ENCODE data around the gene INSRR. TPM values are rescaled to one million over a fixed set of nuclear protein-coding genes. Genes with fewer than 3 reads are reported as not detected.

Gene INSRR
- total RNA-seq, 1 experiment from 2014 or later = not detected

- no peaks in the 10 kb centered on the region for H4K20me1 ChIP-seq (ENCODE audit: insufficient read depth, low read depth, low read length)
- no peaks in the 10 kb centered on the region for H3K79me2 ChIP-seq (ENCODE audit: low read length)
- H3K27ac ChIP-seq (ENCODE audit: low read length) = no peak overlapping the region
- H3K9me2 ChIP-seq (replicated peaks; ENCODE audit: insufficient read depth, low read length) = no peaks in the 10 kb centered on the region
- no peaks in the 10 kb centered on the region for H3K4me1 ChIP-seq (ENCODE audit: low read length)
- H3K4me2 ChIP-seq (ENCODE audit: low read depth, low read length, poor library complexity, severe bottlenecking) = no peak overlapping the region
- H3K27me3 ChIP-seq (ENCODE audit: low read length) = no peaks in the 10 kb centered on the region
- H2AFZ ChIP-seq (ENCODE audit: low read length) = no peak overlapping the region
- H3K9me3 ChIP-seq (ENCODE audit: low read length) = no peaks in the 10 kb centered on the region
- no peak for DNase-seq
- H3K4me3 ChIP-seq (ENCODE audit: low read length) = no peak overlapping the region
- no peak overlapping the region for H3K9ac ChIP-seq (ENCODE audit: low read length)
- H3K36me3 ChIP-seq (ENCODE audit: insufficient read depth, low read length) = no peaks in the 10 kb centered on the region
These were observed 1.4 kb downstream of the INSRR start for GRCh38 chr1:156857532-156857931.

- Histone ChIP-seq H3K27me3 (ENCODE audit: low read length) (no peaks in the 10 kb centered on the region), H3K4me3 (ENCODE audit: low read length) (no peak overlapping the region), H3K27ac (ENCODE audit: low read length) (no peak overlapping the region), H3K9me3 (ENCODE audit: low read length) (no peaks in the 10 kb centered on the region), H4K20me1 (ENCODE audit: insufficient read depth, low read depth, low read length) (no peaks in the 10 kb centered on the region), H3K4me2 (ENCODE audit: low read depth, low read length, poor library complexity, severe bottlenecking) (no peak overlapping the region), H3K9ac (ENCODE audit: low read length) (no peak overlapping the region), H3K36me3 (ENCODE audit: insufficient read depth, low read length) (no peaks in the 10 kb centered on the region), H2AFZ (ENCODE audit: low read length) (no peak overlapping the region), H3K79me2 (ENCODE audit: low read length) (no peaks in the 10 kb centered on the region), H3K9me2 (replicated peaks; ENCODE audit: insufficient read depth, low read length) (no peaks in the 10 kb centered on the region), H3K4me1 (ENCODE audit: low read length) (no peaks in the 10 kb centered on the region)
- no peak for DNase-seq
These were observed 2.6 kb downstream of the INSRR start for GRCh38 chr1:156856282-156856785.

GRCh38 chr1:156854634-156855033 lies 4.3 kb downstream of the INSRR start:
- H3K79me2 ChIP-seq (ENCODE audit: low read length) = no peaks in the 10 kb centered on the region
- no peaks in the 10 kb centered on the region for H3K9me3 ChIP-seq (ENCODE audit: low read length)
- no peaks in the 10 kb centered on the region for H3K27me3 ChIP-seq (ENCODE audit: low read length)
- H3K27ac ChIP-seq (ENCODE audit: low read length) = no peak overlapping the region
- H3K36me3 ChIP-seq (ENCODE audit: insufficient read depth, low read length) = no peaks in the 10 kb centered on the region
- no peaks in the 10 kb centered on the region for H3K4me1 ChIP-seq (ENCODE audit: low read length)
- no peak overlapping the region for H3K4me2 ChIP-seq (ENCODE audit: low read depth, low read length, poor library complexity, severe bottlenecking)
- no peak for DNase-seq
- no peaks in the 10 kb centered on the region for H4K20me1 ChIP-seq (ENCODE audit: insufficient read depth, low read depth, low read length)
- no peaks in the 10 kb centered on the region for H3K9me2 ChIP-seq (replicated peaks; ENCODE audit: insufficient read depth, low read length)
- H2AFZ ChIP-seq (ENCODE audit: low read length) = no peak overlapping the region
- H3K9ac ChIP-seq (ENCODE audit: low read length) = no peak overlapping the region
- no peak overlapping the region for H3K4me3 ChIP-seq (ENCODE audit: low read length)

DNA sequence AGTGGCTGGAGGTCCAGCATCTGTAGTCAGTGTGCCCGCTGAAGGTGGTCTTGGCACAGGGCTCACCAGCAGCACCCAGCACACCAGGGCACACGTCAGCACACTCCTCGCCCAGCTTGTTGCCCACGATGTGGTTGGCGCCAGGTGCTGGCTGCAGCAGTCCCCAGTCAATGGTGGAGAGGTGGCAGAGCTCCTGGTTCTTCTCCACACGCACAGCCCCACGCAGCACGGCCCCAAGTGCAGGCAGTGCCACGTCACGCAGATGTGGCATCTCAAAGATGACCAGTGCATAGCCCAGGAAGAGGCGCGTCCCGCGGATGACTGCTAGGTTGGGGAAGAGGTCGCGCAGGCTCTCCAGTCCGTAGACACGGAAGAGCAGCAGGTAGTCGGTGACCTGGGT lies 5.2 kb downstream of the INSRR start:
- no peak overlapping the region for H3K27ac ChIP-seq (ENCODE audit: low read length)
- no peak overlapping the region for H3K4me2 ChIP-seq (ENCODE audit: low read depth, low read length, poor library complexity, severe bottlenecking)
- H3K9me3 ChIP-seq (ENCODE audit: low read length) = no peaks in the 10 kb centered on the region
- no peaks in the 10 kb centered on the region for H3K79me2 ChIP-seq (ENCODE audit: low read length)
- no peak overlapping the region for H3K4me3 ChIP-seq (ENCODE audit: low read length)
- H3K9me2 ChIP-seq (replicated peaks; ENCODE audit: insufficient read depth, low read length) = no peaks in the 10 kb centered on the region
- H3K9ac ChIP-seq (ENCODE audit: low read length) = no peak overlapping the region
- H3K27me3 ChIP-seq (ENCODE audit: low read length) = no peaks in the 10 kb centered on the region
- no peak for DNase-seq
- no peaks in the 10 kb centered on the region for H4K20me1 ChIP-seq (ENCODE audit: insufficient read depth, low read depth, low read length)
- H3K36me3 ChIP-seq (ENCODE audit: insufficient read depth, low read length) = no peaks in the 10 kb centered on the region
- no peak overlapping the region for H2AFZ ChIP-seq (ENCODE audit: low read length)
- H3K4me1 ChIP-seq (ENCODE audit: low read length) = no peaks in the 10 kb centered on the region

- H3K9ac ChIP-seq (ENCODE audit: low read length) = no peak overlapping the region
- no peaks in the 10 kb centered on the region for H3K4me1 ChIP-seq (ENCODE audit: low read length)
- H3K4me2 ChIP-seq (ENCODE audit: low read depth, low read length, poor library complexity, severe bottlenecking) = no peak overlapping the region
- no peaks in the 10 kb centered on the region for H3K27me3 ChIP-seq (ENCODE audit: low read length)
- no peak for DNase-seq
- H3K79me2 ChIP-seq (ENCODE audit: low read length) = no peaks in the 10 kb centered on the region
- no peaks in the 10 kb centered on the region for H3K9me2 ChIP-seq (replicated peaks; ENCODE audit: insufficient read depth, low read length)
- H3K9me3 ChIP-seq (ENCODE audit: low read length) = no peaks in the 10 kb centered on the region
- H3K4me3 ChIP-seq (ENCODE audit: low read length) = no peak overlapping the region
- H2AFZ ChIP-seq (ENCODE audit: low read length) = no peak overlapping the region
- H3K36me3 ChIP-seq (ENCODE audit: insufficient read depth, low read length) = no peaks in the 10 kb centered on the region
- H3K27ac ChIP-seq (ENCODE audit: low read length) = no peak overlapping the region
- no peaks in the 10 kb centered on the region for H4K20me1 ChIP-seq (ENCODE audit: insufficient read depth, low read depth, low read length)
These were observed 6.5 kb downstream of the INSRR start for GRCh38 chr1:156852418-156852874.

- H3K4me1 ChIP-seq (ENCODE audit: low read length) = no peaks in the 10 kb centered on the region
- DNase-seq = no peak
These were observed 7.0 kb downstream of the INSRR start for GRCh38 chr1:156851779-156852417.

DNA sequence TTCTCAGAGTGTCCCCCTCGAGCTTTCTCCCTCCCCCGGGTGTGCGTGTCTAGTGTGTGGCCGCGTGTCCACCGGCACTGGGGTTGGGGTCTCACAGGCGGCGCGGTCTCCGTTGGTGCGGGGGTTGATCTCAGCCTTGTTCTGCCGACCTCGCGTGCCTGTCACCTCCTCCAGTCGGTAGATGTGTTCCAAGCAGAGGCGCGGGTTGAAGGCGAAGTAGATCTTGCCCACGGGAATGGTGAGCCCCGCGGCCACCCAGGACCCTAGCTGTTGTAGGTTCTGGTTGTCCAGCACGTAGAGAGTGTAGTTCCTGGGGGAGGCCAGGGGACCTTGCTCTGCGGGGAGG lies 9.8 kb downstream of the INSRR start:
- DNase-seq = no peak
- Histone ChIP-seq H3K4me2 (ENCODE audit: low read depth, low read length, poor library complexity, severe bottlenecking) (no peak overlapping the region), H3K9ac (ENCODE audit: low read length) (no peak overlapping the region), H3K9me2 (replicated peaks; ENCODE audit: insufficient read depth, low read length) (no peaks in the 10 kb centered on the region), H3K4me3 (ENCODE audit: low read length) (no peak overlapping the region), H4K20me1 (ENCODE audit: insufficient read depth, low read depth, low read length) (no peaks in the 10 kb centered on the region), H3K27me3 (ENCODE audit: low read length) (no peaks in the 10 kb centered on the region), H2AFZ (ENCODE audit: low read length) (no peak overlapping the region), H3K4me1 (ENCODE audit: low read length) (no peaks in the 10 kb centered on the region), H3K9me3 (ENCODE audit: low read length) (no peaks in the 10 kb centered on the region), H3K36me3 (ENCODE audit: insufficient read depth, low read length) (no peaks in the 10 kb centered on the region), H3K79me2 (ENCODE audit: low read length) (no peaks in the 10 kb centered on the region), H3K27ac (ENCODE audit: low read length) (no peak overlapping the region)

More at GRCh38 chr1:156851779-156852417, 7.0 kb downstream of the INSRR start:
- no peaks in the 10 kb centered on the region for H3K36me3 ChIP-seq (ENCODE audit: insufficient read depth, low read length)
- no peaks in the 10 kb centered on the region for H3K79me2 ChIP-seq (ENCODE audit: low read length)
- H2AFZ ChIP-seq (ENCODE audit: low read length) = no peak overlapping the region
- H3K9me2 ChIP-seq (replicated peaks; ENCODE audit: insufficient read depth, low read length) = no peaks in the 10 kb centered on the region
- no peak overlapping the region for H3K9ac ChIP-seq (ENCODE audit: low read length)
- H3K9me3 ChIP-seq (ENCODE audit: low read length) = no peaks in the 10 kb centered on the region
- no peaks in the 10 kb centered on the region for H4K20me1 ChIP-seq (ENCODE audit: insufficient read depth, low read depth, low read length)
- no peak overlapping the region for H3K4me3 ChIP-seq (ENCODE audit: low read length)
- no peak overlapping the region for H3K27ac ChIP-seq (ENCODE audit: low read length)
- H3K4me2 ChIP-seq (ENCODE audit: low read depth, low read length, poor library complexity, severe bottlenecking) = no peak overlapping the region
- H3K27me3 ChIP-seq (ENCODE audit: low read length) = no peaks in the 10 kb centered on the region

DNA sequence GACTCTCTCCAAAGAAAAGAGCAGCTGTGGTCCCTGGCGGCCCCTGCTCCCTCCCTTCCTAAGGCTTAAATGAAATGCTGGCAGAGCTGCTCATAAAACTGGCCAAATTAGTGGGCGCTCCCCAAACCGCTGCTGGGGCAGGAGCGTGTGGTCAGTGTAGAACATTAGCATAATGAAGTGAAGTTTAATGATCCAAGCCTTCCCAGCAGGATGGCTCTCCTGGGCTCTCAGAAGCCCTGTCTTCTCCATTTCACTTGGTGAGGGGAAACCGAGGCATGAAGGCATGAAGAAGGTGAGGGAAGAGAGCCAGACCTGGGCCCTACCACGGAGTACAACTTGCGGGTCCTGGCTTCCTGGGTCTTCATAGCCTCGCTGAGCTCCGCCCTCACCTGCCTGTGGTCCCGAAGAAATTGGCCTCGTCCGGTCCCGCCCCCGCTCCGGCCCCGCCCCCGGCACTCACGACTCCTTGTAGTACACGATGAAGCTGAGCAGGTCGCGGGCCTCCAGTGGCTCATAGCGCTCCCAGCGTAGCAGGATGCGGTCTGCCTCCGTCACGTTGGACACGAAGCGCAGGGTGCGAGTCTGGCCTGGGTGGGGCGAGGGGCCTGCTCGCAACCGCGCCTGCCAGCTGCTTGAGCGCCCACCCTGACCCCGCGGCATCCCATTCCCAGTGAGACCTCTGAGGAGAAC lies 10.3 kb downstream of the INSRR start:
- no peak overlapping the region for H2AFZ ChIP-seq (ENCODE audit: low read length)
- H3K27ac ChIP-seq (ENCODE audit: low read length) = no peak overlapping the region
- no peaks in the 10 kb centered on the region for H3K9me3 ChIP-seq (ENCODE audit: low read length)
- no peak overlapping the region for H3K9ac ChIP-seq (ENCODE audit: low read length)
- H3K4me3 ChIP-seq (ENCODE audit: low read length) = no peak overlapping the region
- H3K27me3 ChIP-seq (ENCODE audit: low read length) = no peaks in the 10 kb centered on the region
- no peak for DNase-seq
- H3K36me3 ChIP-seq (ENCODE audit: insufficient read depth, low read length) = no peaks in the 10 kb centered on the region
- H3K4me2 ChIP-seq (ENCODE audit: low read depth, low read length, poor library complexity, severe bottlenecking) = no peak overlapping the region
- no peaks in the 10 kb centered on the region for H4K20me1 ChIP-seq (ENCODE audit: insufficient read depth, low read depth, low read length)
- no peaks in the 10 kb centered on the region for H3K79me2 ChIP-seq (ENCODE audit: low read length)
- H3K4me1 ChIP-seq (ENCODE audit: low read length) = no peaks in the 10 kb centered on the region
- no peaks in the 10 kb centered on the region for H3K9me2 ChIP-seq (replicated peaks; ENCODE audit: insufficient read depth, low read length)

All from Karpas-422 (cell line).